ENCODE results near the gene FTCD.
"Not testable (repeated sequence)": the region's sequence is repeated elsewhere in the genome, so short reads cannot be mapped to it uniquely, and the experiment has no call there.

FTCD gene

DNA sequence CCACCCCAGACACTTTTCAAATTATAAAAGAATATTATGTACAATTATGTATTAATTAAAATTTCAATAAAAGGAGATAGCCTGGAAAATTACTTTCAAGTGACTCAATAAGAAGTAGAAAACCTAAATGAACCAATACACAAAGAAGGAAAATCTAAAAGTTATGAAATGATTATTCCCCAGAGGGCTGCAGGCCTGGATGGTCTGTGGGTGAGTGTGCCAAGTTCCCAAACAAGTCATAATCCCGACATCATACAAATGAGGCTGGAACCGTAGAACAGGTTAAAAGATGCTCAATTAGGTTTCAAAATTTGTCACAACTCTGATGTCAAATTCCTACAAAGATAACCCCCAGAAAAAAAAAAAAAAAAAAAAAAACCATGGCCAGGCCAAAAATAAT, 16.2 kb upstream of the FTCD start:
- no peak for DNase-seq

- DNase-seq, result not testable (repeated sequence)
Measured at GRCh38 chr21:46170436-46171193, 15.2 kb upstream of the FTCD start.

GRCh38 chr21:46168659-46169386, 13.4 kb upstream of the FTCD start:
- DNase-seq, result peak; percentile 4

DNA sequence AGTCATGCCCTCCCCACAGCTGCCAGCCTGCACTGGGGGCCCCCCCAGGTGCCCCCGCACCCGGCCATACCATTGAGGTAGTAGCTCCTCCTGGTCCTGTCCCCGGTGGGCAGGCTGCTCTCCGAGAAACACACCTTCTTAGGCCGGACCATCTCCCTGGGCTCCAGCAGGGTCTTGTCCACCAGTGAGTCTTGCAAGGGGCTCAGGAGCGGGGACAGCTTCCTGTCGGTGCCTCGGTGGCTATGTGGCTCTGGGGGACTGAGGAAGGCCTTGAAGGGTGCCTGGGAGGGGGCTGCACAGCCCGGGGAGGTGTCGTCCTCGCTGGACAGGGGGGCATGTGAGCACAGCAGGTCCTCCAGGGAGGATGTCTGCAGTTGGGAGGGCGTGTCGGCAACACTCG, 12.9 kb upstream of the FTCD start:
- DNase-seq, result peak; percentile 20

DNA sequence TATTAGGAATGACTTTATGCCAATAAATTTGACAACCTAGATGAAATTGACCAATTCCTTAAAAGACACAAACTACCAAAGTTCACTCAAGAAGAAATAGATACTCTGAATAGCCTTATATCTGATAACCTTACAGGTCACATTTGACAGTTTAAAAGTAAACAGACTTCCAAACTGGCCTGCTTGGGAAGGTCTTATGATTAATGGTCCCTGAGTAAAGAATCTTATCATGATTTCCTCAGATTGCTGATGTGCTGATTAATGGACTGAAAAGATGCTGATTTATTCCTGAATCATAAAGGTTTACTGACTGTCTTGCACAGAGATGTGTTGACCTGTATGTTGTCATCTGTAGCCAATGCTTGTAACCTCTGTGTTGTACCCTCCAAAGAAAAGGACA, 9.7 kb upstream of the FTCD start:
- no peak for DNase-seq

DNA sequence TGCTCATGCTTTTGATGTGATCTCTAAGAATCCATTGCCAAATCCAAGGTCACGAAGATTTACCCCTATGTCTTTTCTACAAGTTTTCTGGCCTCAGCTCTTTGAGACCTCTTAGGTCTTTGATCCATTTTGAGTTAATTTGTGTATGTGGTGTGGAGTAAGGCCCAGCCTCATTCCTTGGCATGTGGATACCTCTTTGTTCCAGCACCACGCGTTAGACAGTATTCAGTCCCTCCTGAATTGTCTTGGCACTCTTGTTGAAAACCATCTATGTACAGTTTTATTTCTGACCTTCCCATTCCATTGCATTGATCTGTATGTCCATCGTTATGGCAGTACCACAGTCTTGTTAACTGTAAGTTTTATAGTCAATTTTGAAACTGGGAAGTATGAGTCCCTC, 8.0 kb upstream of the FTCD start:
- DNase-seq, result peak; percentile 11

GRCh38 chr21:46161633-46162592, 6.5 kb upstream of the FTCD start:
- peak; percentile 32 for DNase-seq

DNA sequence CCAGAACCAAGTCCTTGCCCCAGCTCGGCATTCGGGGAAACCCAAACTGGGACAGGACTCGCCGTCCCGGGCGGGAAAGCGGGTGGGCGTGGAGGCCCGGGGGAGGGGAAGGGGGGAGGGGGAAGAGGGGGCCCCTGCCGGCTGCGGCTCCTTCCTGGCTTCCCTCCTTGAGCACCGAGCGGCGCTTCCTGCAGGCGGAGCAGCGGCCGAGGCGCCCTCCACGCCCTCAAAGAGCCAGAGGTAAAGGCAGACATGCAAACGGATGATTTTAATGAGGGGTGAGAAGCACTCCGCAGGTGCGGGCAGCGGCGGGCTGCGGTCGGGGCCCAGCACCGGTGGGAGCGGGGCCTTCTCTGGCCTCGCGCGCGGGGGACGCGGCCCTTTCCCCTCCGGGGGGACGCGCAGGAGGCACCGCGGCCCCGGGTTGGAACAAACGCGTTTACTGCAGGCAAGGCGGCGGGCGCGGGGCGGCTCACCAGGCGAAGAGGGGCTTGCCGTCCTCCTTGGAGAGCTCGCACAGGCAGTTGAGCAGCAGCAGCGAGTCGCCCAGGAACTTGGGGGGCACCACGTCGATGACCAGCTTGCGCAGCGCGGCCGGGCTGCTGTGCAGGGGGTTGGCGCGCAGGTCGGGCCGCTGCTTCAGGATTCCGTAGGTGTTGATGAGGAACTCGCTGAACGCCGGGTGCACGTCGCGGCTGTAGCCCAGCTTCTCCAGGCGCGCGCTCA, 5.7 kb upstream of the FTCD start:
- DNase-seq, result peak; percentile 23

DNA sequence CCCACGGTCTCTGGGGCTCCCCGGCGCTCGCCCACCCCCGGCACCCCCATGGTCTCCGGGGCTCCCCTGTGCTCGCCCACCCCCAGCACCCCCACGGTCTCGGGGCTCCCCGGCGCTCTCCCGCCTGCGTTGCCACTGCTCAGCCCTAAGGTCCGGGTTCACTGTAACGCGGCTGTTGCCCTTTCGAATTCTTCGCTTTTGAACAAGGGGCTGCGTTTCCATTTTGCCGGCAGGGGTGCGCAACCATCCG, 5.2 kb upstream of the FTCD start:
- no peak for DNase-seq

- peak; percentile 11 for DNase-seq
Measured at GRCh38 chr21:46159841-46160656, 4.7 kb upstream of the FTCD start.

GRCh38 chr21:46159390-46159789, 4.0 kb upstream of the FTCD start:
- peak; percentile 14 for DNase-seq

DNA sequence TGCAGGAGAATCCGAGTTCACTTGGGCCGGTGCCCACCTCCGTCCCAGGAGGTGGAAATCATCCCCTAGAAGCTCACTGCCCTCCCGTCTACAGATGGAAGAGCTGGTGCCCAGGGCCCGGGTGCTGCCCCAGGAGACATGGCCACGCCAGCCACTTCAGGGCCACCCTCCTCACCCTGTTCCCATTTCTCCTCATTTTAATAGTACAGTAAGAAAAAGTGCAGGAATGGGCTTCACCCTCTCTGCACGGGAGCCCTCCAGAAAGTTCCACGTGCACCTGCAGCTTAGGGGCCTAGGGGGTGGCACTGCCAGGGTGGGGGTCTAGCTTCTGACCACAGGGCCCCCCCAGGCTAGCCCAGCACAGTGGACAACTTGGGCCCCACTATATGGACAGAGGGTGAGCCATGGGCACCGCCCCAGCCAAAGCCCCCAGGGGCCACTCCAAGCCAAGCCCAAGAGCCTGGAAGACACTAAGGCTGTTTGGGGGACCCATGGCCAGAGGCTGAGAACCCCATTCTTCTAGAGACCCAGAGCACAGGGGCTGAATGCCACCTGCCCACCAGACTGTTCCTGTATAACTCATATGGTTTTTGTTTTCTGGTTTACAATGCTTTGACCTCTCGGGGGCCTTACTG, 3.4 kb upstream of the FTCD start:
- peak; percentile 13 for DNase-seq

GRCh38 chr21:46157987-46158451, 2.6 kb upstream of the FTCD start:
- DNase-seq, result peak; percentile 6

GRCh38 chr21:46157396-46157986, 2.1 kb upstream of the FTCD start:
- peak; percentile 9 for DNase-seq

GRCh38 chr21:46156678-46157077, 1.3 kb upstream of the FTCD start:
- peak; percentile 9 for DNase-seq

DNA sequence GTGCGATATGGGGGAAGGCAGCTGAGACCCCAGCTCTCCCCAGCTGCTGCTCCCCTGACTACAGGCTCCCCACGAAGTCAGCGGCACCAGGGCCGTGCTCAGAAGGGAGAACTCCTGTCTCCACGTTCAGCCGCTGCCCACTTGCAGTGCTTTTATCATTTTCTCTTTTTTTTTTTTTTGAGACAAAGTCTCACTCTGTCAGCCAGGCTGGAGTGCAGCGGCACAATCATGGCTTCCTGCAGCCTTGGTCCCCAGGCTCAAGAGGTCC, 933 bp upstream of the FTCD start:
- no peak for DNase-seq

DNA sequence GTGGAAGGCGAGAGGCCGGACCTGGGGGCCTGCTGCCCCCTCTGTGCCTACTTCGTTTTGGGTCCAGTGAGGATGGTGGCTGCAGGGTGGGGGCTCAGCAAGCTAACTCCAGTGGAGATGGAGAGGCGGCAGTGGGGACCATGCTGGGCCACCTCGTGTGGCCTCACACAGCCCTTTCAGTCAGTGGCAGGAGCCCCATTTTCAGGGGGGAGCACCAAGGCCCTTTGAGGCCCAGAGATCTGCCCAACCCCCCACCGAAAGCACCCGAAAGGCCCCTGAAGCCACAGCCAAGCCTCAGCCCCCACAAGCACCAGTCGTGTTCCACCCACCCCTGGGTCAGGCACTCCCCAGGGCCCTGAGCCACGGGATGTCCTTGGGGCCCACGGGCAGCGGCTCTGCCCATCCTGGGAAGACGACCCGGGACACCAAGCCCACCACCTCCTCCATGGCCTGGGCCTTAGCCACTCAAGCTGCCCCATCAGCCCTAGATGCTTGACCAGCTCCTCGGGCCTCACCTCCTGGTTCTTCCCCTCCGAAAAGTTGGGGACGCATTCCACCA, 345 bp downstream of the FTCD start:
- peak; percentile 16 for DNase-seq

- peak; percentile 34 for DNase-seq
Measured at GRCh38 chr21:46154155-46154954, 1.0 kb downstream of the FTCD start.

- peak; percentile 76 for DNase-seq
Measured at GRCh38 chr21:46153247-46154154, 1.9 kb downstream of the FTCD start.

Measured in right hindlimb (tissue), 1 donor.